DMS 273 treated with DMSO at 0.1 percent for 48 hours (cell line): Measurements from ENCODE around the gene DAB2.

Experiments
- DNase-seq: peaks from one replicate; lab custom pipeline; 2025; lab: John Stamatoyannopoulos, UW

Gene DAB2

GRCh38 chr5:39447968-39448367 is 23.2 kb upstream of the DAB2 start:
- DNase-seq, result no peak

- DNase-seq, result no peak
Observed at GRCh38 chr5:39447059-39447458, 22.3 kb upstream of the DAB2 start.

GRCh38 chr5:39446231-39446630 is 21.5 kb upstream of the DAB2 start:
- no peak for DNase-seq

- no peak for DNase-seq
Observed at GRCh38 chr5:39443911-39444310, 19.1 kb upstream of the DAB2 start.

GRCh38 chr5:39442991-39443390 is 18.2 kb upstream of the DAB2 start:
- no peak for DNase-seq

GRCh38 chr5:39441838-39442237 is 17.1 kb upstream of the DAB2 start:
- no peak for DNase-seq

GRCh38 chr5:39440958-39441624 is 16.3 kb upstream of the DAB2 start:
- no peak for DNase-seq

- no peak for DNase-seq
Observed at GRCh38 chr5:39440192-39440957, 15.6 kb upstream of the DAB2 start.

- no peak for DNase-seq
Observed at GRCh38 chr5:39439582-39440162, 14.9 kb upstream of the DAB2 start.

- no peak for DNase-seq
Observed at GRCh38 chr5:39437467-39437866, 12.7 kb upstream of the DAB2 start.

- DNase-seq, result no peak
Observed at GRCh38 chr5:39433848-39434247, 9.1 kb upstream of the DAB2 start.

- DNase-seq, result no peak
Observed at GRCh38 chr5:39432696-39433530, 8.1 kb upstream of the DAB2 start.

- DNase-seq, result no peak
Observed at GRCh38 chr5:39430461-39430860, 5.7 kb upstream of the DAB2 start.

- no peak for DNase-seq
Observed at GRCh38 chr5:39428640-39429039, 3.9 kb upstream of the DAB2 start.

- no peak for DNase-seq
Observed at GRCh38 chr5:39427633-39428032, 2.9 kb upstream of the DAB2 start.

- DNase-seq, result no peak
Observed at GRCh38 chr5:39427229-39427628, 2.4 kb upstream of the DAB2 start.

- no peak for DNase-seq
Observed at GRCh38 chr5:39426746-39427105, 1.9 kb upstream of the DAB2 start.

GRCh38 chr5:39426051-39426745 is 1.4 kb upstream of the DAB2 start:
- no peak for DNase-seq

GRCh38 chr5:39423331-39423751 is 1.4 kb downstream of the DAB2 start:
- DNase-seq, result no peak

GRCh38 chr5:39422728-39423285 is 2.0 kb downstream of the DAB2 start:
- DNase-seq, result no peak

GRCh38 chr5:39422036-39422606 is 2.7 kb downstream of the DAB2 start:
- DNase-seq, result no peak
